Body of pancreas (tissue), 4 donors: ENCODE data around the gene LDLRAD4. TPM values are rescaled to one million over a fixed set of nuclear protein-coding genes. Genes with fewer than 3 reads are reported as not detected.

Experiments used
- ATAC-seq: fragments of 150-250 bp; one replicate; pipeline ENCODE4 v1.9.1; 2016
- DNase-seq, 4 donors: peaks; one replicate each; pipeline ENCODE4 v3.0.0-alpha.2; 2019
- H3K27ac ChIP-seq, 4 donors: fragments of 200-600 bp; sonication (generic); 1 replicate in 3 of 4; 2 replicates in 1 of 4; pipeline versions ENCODE4 v1.5.1 to v1.6.1; 2016 to 2019; ENCODE audit warnings: mild to moderate bottlenecking in 1 of 4, mixed read lengths in 1 of 4, moderate library complexity in 1 of 4
- H3K27me3 ChIP-seq, 2 donors: fragments of 200-600 bp; sonication (generic); one replicate each; pipeline ENCODE4 v1.6.0; 2016; ENCODE audit warnings: mild to moderate bottlenecking in 1 of 2
- H3K36me3 ChIP-seq, 2 donors: fragments of 200-600 bp; sonication (generic); replicated peaks in 1 of 2; 2 replicates each; pipeline ENCODE4 v1.5.1; 2016; ENCODE audit warnings: low read depth in 2 of 2; ENCODE audit not compliant: insufficient read depth in 1 of 2
- H3K4me1 ChIP-seq: fragments of 200-600 bp; sonication (generic); one replicate; pipeline ENCODE4 v1.6.0; 2016
- H3K4me3 ChIP-seq, 2 donors: fragments of 200-600 bp; sonication (generic); 1 replicate in 1 of 2; 2 replicates in 1 of 2; pipeline ENCODE4 v1.5.1; 2016 to 2019
- H3K9me3 ChIP-seq, 3 donors: fragments of 200-600 bp; sonication (generic); 1 replicate in 2 of 3; 2 replicates in 1 of 3; pipeline ENCODE4 v1.5.1; 2016
- POLR2A ChIP-seq, 3 donors: fragments of 450-650 bp; IDR thresholded peaks; one replicate each; pipeline ENCODE4 v1.6.1; 2016; ENCODE audit warnings: antibody characterized with exemption in 3 of 3, mild to moderate bottlenecking in 2 of 3
- WGBS, 2 donors: methylation state at CpG; one replicate each; pipeline ENCODE4 v1.1.5; 2017; 5-methylcytosine and 5-hydroxymethylcytosine counted together
- intact Hi-C: fragments of 100-400 bp; cut with DNase I; formaldehyde crosslinking; loops from one replicate; pipeline ENCODE4 v1.15.1; 2023
- total RNA-seq, 2 donors: library from RNA; depleted of rRNA; stranded (reverse); fragments of >200 nt; gene quantifications; one replicate each; pipeline ENCODE4 v1.1.0, GENCODE V29; 2016
- TF ChIP-seq, protein P1 (sequence below), 7 experiments: fragments of 450-650 bp in 4 of 7; fragments of 200-600 bp in 3 of 7; sonication (generic) in 3 of 7; IDR thresholded peaks; one replicate each; pipeline ENCODE4 v1.5.1; 2016 to 2019; ENCODE audit warnings: antibody characterized with exemption in 7 of 7

LDLRAD4 gene
- total RNA-seq, 2 donors from 2014 or later = 8.6 to 35.9 TPM

GRCh38 chr18:13545955-13546354, 327.4 kb downstream of the LDLRAD4 start:
- TF ChIP-seq, protein P1, sequence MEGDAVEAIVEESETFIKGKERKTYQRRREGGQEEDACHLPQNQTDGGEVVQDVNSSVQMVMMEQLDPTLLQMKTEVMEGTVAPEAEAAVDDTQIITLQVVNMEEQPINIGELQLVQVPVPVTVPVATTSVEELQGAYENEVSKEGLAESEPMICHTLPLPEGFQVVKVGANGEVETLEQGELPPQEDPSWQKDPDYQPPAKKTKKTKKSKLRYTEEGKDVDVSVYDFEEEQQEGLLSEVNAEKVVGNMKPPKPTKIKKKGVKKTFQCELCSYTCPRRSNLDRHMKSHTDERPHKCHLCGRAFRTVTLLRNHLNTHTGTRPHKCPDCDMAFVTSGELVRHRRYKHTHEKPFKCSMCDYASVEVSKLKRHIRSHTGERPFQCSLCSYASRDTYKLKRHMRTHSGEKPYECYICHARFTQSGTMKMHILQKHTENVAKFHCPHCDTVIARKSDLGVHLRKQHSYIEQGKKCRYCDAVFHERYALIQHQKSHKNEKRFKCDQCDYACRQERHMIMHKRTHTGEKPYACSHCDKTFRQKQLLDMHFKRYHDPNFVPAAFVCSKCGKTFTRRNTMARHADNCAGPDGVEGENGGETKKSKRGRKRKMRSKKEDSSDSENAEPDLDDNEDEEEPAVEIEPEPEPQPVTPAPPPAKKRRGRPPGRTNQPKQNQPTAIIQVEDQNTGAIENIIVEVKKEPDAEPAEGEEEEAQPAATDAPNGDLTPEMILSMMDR (IDR thresholded peaks at IDR 0.05) = no peak
- TF ChIP-seq POLR2A (IDR thresholded peaks at IDR 0.05) = no peak
- ATAC-seq = no peak
- H3K36me3 ChIP-seq = no peaks in the 10 kb centered on the region
- no peaks in the 10 kb centered on the region for H3K27me3 ChIP-seq
- no peaks in the 10 kb centered on the region for H3K9me3 ChIP-seq
- no peak overlapping the region for H3K4me3 ChIP-seq
- whole genome bisulfite sequencing, 2 donors = 85% methylated on average over 4 of the region's 4 CpGs
- no peak overlapping the region for H3K27ac ChIP-seq
- DNase-seq = no peak
- intact Hi-C loops = loop anchor here (10.0 kb wide), 1 partner anchor 61 kb away; no protein-coding TSS in a partner anchor
- H3K4me1 ChIP-seq = peaks cover 18% of the 10 kb centered on the region

- Histone ChIP-seq H3K9me3 (no peaks in the 10 kb centered on the region), H3K27ac (no peak overlapping the region), H3K4me3 (no peak overlapping the region), H3K27me3 (no peaks in the 10 kb centered on the region), H3K4me1 (peaks cover 11% of the 10 kb centered on the region), H3K36me3 (no peaks in the 10 kb centered on the region)
- WGBS, 2 donors = 87 to 91% methylated on average over 8 of the region's 8 CpGs
- intact Hi-C loops = loop anchor here (10.0 kb wide), 1 partner anchor 62 kb away; no protein-coding TSS in a partner anchor
- ATAC-seq (no peak), DNase-seq (no peak)
- TF ChIP-seq, protein P1 (IDR thresholded peaks at IDR 0.05) = no peak
- no peak for TF ChIP-seq POLR2A (IDR thresholded peaks at IDR 0.05)
These were observed 328.1 kb downstream of the LDLRAD4 start for GRCh38 chr18:13546638-13547037.

- H3K27me3 ChIP-seq = no peaks in the 10 kb centered on the region
- no peak overlapping the region for H3K4me3 ChIP-seq
- no peaks in the 10 kb centered on the region for H3K36me3 ChIP-seq
- 39 to 53% methylated on average over 8 to 10 of the region's 10 CpGs for WGBS, 2 donors
- H3K4me1 ChIP-seq = peaks cover 10% of the 10 kb centered on the region
- intact Hi-C loops = loop anchor here (10.0 kb wide), 1 partner anchor 63 kb away; no protein-coding TSS in a partner anchor
- DNase-seq = peak in 1 of 4 donors; percentile 38
- H3K27ac ChIP-seq = no peak overlapping the region
- TF ChIP-seq, protein P1 (IDR thresholded peaks at IDR 0.05) = no peak
- no peak for TF ChIP-seq POLR2A (IDR thresholded peaks at IDR 0.05)
- ATAC-seq = no peak
- H3K9me3 ChIP-seq = no peaks in the 10 kb centered on the region
These were observed 328.8 kb downstream of the LDLRAD4 start for GRCh38 chr18:13547347-13547746.

- H3K27ac ChIP-seq = no peak overlapping the region
- H3K27me3 ChIP-seq = no peaks in the 10 kb centered on the region
- H3K9me3 ChIP-seq = no peaks in the 10 kb centered on the region
- H3K4me1 ChIP-seq = peaks cover 10% of the 10 kb centered on the region
- TF ChIP-seq, protein P1 (IDR thresholded peaks at IDR 0.05) = no peak
- no peak for TF ChIP-seq POLR2A (IDR thresholded peaks at IDR 0.05)
- H3K4me3 ChIP-seq = no peak overlapping the region
- 60 to 76% methylated on average over 2 to 5 of the region's 5 CpGs for WGBS, 2 donors
- ATAC-seq (no peak), DNase-seq (no peak)
- intact Hi-C loops = loop anchor here (10.0 kb wide), 1 partner anchor 63 kb away; no protein-coding TSS in a partner anchor
- H3K36me3 ChIP-seq = no peaks in the 10 kb centered on the region
These were observed 329.7 kb downstream of the LDLRAD4 start for GRCh38 chr18:13548106-13548819.
